HG02884 (cell line): ENCODE measurements around the gene OASL.

Source experiments
- ATAC-seq: cut with Tn5 transposase; IDR thresholded peaks from one replicate; pipeline ENCODE4 v1.9.1; 2021; ENCODE audit warnings: mild to moderate bottlenecking, moderate library complexity; ENCODE audit not compliant: unreplicated experiment

The OASL gene

DNA sequence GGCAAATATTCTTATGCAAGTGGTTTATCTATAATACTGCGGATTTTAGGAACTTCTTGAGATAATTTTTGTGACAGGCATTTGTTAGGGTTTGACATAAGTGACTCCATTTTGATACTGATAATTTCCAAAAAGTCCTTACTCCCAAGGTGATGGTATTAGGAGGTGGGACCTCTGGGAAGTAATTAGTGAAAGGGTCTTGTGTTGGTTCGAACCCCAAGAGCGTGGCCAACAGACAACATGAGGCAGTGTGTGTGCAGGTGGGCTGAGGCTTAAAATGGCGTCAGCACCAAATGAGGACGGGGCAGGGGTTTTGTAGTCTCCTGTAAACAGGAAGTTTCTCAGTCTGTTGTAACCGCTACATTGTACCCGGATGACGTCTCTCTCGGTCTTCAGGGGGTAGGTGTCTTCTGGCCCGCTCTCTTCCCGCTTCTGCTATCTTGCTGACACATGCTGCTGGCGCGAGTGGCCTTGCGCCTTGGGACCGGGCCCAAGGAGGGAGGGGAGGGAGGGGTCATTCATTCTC lies 21.0 kb downstream of the OASL start:
- no peak for ATAC-seq

DNA sequence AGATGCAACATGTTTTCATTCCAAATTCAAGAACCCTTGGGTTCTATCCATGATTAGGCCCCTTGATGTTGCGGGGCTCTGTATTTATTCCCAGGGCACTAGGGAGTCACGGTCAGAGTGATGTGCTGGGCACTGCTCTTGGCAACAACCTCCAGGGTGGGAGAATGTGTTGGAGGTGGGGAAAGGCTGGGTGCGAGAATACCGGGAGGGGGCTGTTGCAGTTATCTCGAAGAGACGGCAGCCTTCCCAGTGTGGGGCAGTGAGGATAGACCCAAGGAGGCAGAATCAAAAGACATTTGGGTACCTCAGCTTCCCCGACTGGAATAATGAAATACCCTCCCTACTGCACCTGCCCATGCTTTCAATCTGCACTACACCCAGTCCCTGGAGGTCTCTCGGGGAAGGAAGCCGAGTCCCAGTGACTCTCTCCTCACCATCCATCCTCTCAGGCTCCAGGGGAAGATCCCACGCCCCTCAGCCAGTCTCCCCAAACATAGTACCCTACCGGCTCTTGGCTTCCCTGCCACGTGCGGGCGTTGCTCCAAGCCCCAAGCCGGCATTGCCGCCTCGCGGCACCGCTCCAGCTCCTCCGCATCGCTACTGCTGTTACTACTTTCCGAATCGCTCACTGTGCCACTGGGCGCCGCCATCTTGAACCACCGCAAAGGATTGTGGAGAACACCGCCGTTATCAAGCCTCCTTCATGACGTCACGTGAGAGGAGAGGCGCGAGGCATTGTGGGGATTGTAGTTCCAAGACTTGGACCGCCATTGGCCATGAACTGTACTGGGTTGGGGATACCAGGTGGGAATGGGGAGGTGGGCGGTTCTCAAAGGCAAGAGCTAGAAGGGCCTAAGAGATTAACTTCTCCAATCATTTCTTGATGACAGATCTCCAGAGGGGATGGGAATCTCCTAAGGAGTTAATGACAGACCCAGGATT lies 22.9 kb downstream of the OASL start, which contains the start of gene C12orf43:
TSS of gene C12orf43 (minus strand) at position 663 of the 942 bp plus-strand sequence. CDS start at position 650, 13 bp downstream.
- ATAC-seq, result peak; percentile 97

DNA sequence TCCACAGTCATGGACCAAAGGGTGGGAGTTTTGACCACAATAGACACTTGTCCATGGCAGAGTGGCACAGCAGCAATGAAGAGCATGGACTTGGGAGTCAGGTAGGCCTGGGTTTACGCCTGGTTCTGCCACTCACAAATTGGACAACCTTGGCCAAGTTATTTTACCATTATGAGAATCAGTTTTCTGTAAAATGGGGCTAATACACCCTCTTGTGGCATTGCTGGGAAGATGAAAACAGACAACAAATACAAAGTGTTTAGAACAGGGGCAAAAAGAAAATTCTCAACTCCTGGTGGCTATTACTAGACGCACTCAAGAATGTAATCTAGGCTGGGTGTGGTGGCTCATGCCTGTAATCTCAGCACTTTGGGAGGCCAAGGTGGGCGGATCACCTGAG lies 25.3 kb downstream of the OASL start:
- ATAC-seq, result no peak

DNA sequence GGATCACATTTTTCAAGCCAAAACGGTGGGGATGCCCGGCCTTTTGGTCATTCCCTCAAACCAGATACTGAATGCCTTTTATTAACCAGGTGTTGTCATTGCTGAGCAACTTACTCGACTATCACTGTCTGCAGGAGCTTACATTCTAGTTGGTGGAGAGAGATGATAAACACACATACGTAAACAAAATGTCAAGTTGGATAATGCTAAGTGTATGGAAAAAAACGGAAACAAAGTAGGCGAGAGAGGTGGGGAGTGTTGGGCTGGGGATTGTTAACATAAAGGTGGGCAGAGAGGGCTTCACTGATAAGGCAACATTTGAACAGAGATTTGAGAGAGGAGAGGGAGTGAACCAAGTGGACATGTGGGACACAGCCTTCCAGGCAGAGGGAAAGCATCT lies 27.2 kb downstream of the OASL start:
- no peak for ATAC-seq

DNA sequence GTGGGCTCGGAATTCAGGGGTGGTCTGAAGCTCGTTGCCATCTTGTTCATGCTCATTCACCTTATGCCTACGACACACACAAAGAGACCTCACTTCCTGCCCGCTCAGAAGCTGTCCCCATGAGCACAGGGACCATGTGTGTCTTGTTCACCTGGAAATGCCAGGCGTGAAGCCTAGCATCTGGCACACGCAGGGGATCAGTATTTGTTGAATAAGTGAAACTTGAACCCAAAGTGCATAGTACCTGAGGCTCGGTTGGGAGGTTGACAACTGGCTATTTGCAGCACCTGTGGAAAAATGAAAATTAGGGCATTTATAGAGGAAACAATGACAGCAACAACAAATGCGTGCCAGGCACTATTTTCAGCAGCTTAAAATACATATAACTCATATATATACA lies 28.2 kb downstream of the OASL start:
- no peak for ATAC-seq

DNA sequence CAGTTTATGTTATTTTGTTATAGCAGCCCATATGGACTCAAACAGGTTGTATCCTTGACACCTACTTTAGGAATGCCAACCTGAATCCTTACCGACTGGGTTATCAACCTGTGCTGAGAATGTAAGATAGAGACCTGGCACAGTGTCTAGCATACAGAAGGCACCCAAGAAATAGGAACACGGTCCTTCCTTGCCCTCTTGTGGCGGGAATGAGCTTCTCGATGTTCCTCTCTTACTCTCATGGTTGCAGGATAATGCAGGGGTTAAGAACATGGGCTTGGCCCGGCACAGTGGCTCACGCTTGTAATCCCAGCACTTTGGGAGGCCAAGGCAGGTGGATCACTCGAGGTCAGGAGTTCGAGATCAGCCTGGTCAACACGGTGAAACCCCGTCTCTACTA lies 29.3 kb downstream of the OASL start:
- ATAC-seq, result no peak

DNA sequence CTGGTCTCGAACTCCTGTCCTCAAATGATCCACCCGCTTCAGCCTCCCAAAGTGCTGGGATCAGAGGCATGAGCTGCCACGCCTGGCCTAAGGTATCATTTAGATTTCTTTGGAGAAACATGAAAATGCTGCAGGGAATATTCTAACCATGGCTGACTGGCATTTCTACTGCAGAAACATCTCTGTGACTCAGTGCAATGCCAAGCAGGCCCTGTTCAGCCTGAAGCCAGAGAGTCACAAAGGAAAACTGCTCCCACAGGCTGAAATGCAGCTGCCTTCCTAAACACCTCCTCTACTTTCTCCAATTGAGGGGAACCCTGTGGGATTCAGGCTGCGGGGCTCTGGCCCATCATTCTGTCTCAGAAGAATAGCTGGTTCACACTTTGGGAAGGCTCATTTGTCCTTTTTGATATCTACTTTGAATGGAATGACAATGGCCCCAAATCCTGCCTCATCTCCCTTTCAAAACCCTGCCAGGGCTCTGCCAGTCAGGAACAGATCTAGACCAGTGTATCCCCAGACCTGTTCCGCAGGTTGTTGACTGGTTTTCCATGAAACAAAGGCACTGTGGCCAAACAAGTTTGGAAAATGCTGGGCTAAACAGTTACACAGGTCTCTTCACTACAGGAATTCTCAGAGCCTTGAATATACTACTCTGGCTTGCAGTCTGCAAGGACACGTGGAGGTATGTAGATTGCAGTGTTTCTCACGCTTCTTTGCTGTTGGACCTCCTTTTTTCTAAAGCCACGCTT lies 30.5 kb downstream of the OASL start:
- ATAC-seq, result no peak

DNA sequence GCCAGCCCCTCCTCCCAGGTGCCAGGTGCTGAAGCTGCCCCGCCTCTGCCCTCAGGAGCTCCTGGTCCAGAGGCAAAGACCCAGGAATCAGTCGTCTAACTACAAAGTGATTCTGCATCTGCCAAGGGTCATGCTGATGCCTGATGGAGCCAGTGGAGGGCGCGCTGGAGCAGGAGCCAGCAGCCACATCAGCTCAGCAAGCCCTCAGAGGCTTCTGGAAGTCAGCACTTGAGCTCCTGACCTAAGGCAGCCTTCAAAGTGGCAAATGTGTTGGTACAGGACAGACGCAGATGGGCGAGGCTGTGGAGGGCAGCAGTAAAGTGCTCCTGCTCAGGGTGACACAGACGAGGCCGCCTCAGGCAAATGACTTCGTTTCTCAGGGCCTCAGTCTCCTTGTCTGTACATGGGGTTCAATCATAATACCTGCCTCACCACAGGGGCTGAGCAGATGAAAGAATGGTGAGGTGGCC lies 33.7 kb downstream of the OASL start:
- no peak for ATAC-seq

DNA sequence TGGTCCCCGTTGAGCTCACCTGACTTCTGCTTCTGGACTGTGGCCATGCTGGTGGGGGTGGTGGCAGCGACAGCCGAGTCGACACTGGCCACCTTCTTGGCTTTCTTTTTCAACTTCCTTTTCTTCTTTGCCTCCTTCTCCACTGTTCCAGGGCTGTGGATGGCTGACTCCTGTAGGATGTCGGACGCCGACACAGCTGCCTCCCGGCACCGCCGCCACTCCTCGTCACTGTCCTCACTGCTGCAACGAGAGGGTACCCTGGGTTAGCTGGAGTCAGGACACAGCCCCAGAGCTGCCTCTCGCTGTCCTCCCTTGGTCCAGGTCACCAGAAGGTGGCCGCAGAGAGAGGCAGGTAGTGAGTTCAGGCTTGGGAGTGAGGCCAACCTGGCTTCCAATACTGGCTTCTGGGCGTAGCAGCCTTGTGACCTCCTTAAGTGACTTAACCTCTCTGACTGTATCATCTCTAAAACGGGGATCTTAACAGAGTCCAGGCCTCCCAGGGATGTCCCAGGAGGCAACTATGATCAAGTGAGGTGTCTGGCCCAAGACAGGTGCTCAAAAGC lies 34.7 kb downstream of the OASL start:
- ATAC-seq, result no peak

DNA sequence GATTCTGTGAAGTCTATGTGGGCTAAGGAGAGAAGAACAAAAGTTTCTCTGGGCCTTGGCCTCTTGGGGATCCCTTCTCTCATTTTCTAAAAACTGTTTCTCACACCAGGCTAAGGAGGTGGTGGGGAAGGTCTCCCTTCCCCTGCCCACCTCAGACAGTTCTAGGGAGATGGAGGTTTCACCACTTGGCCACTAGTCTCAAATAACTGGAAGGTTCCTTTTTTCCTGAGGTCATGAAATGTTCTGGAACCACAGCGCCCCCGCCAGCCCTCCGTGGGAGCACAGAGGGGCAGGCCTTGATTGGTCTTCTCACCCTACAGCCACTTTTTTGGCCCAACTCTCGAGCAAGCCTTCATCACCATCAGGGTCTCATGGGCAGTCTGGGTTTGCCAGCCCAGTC lies 35.4 kb downstream of the OASL start:
- no peak for ATAC-seq

DNA sequence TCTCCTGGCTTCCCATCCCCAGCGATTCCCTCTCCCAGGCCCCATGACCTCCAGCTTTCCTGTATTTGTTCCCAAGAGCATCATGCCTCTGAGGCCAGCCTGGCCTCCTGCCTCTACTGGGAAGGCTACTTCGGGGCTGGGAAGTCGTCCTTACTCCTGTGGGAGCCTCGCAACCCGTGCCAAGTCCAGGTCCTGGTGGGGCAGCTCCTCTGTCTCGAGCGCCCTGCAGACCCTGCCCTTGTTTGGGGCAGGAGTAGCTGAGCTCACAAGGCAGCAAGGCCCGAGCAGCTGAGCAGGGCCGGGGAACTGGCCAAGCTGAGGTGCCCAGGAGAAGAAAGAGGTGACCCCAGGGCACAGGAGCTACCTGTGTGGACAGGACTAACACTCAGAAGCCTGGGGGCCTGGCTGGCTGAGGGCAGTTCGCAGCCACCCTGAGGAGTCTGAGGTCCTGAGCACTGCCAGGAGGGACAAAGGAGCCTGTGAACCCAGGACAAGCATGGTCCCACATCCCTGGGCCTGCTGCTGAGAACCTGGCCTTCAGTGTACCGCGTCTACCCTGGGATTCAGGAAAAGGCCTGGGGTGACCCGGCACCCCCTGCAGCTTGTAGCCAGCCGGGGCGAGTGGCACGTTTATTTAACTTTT lies 37.1 kb downstream of the OASL start:
- ATAC-seq, result no peak

DNA sequence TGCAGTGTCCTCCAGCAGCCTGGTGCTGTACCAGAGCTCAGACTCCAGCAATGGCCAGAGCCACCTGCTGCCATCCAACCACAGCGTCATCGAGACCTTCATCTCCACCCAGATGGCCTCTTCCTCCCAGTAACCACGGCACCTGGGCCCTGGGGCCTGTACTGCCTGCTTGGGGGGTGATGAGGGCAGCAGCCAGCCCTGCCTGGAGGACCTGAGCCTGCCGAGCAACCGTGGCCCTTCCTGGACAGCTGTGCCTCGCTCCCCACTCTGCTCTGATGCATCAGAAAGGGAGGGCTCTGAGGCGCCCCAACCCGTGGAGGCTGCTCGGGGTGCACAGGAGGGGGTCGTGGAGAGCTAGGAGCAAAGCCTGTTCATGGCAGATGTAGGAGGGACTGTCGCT lies 38.0 kb downstream of the OASL start:
- ATAC-seq, result no peak

DNA sequence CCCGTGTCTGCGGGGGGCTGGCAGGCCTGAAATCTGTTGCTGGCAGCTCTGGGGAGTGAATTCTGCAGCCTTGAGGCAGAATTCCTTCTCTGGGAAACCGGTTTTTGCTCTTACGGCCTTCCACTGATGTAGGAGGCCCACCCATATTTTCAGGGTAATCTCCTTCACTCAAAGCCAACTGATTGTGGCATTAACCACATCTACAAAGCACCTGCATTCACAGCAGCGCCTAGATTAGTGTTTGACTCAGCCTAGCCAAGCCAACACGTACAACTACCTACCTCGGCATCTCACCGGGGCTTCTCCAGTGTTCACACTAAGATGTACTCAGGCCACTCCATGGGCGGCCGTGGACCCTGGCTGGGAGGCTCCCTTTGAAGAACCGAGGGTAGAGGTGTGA lies 38.5 kb downstream of the OASL start:
- ATAC-seq, result no peak

DNA sequence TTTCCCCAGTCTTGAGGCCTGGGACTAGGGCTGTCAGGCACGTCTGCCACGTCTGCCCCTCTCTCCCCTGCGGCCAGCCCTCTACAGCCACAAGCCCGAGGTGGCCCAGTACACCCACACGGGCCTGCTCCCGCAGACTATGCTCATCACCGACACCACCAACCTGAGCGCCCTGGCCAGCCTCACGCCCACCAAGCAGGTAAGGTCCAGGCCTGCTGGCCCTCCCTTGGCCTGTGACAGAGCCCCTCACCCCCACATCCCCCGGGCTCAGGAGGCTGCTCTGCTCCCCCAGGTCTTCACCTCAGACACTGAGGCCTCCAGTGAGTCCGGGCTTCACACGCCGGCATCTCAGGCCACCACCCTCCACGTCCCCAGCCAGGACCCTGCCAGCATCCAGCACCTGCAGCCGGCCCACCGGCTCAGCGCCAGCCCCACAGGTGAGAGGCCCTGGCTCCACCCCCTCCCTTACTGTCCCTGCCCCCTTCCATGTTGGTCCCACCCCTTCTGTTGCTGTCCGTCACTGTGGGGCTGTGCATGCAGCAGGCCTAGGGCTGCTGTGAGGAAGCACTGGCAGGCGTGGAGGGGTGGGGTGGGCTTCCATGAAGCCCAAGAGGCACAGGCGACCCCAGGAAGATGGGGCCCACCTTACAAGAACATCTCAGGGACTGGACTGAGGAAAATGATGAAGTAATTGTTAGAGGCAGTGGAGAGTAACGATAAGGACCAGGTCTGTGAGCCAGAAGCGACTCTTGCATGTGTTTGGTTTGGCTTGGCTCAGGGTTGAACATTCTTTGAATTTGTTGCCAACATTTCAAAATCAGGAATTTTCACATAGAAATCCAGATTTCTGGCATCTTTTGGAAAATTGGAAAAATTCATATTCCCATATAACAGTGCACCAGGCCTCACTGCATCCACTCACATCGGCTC lies 39.6 kb downstream of the OASL start:
- no peak for ATAC-seq

DNA sequence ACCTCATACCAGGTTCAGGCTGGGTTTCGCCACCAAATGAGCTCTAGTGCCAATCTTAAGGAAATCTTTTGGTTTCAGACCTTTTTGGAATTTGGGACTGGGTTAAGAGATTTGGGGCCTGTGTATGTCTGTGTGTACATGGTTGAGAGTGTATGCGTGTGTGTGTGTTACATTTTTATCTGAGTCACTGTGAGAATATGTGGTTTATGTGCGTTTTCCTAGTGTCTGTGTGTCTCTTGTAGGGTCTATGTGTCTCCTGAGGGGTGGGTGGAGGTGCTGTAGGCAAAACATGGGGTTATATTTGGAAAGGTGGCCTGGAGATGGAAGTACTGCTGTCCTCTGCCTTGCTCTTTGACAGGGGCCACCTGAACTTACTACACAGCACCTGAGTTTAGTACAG lies 40.6 kb downstream of the OASL start:
- no peak for ATAC-seq

DNA sequence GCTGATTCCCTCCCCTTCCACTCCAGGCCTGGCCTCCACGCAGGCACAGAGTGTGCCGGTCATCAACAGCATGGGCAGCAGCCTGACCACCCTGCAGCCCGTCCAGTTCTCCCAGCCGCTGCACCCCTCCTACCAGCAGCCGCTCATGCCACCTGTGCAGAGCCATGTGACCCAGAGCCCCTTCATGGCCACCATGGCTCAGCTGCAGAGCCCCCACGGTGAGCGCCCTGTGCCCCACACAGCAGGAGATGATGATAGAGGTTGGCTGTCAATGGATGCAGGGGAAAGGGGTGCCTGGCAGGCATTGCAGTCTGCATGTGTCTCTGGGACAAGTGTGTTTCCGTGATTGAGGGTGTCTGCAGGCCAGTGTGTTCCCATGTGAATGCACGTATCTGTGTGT lies 41.6 kb downstream of the OASL start:
- no peak for ATAC-seq

DNA sequence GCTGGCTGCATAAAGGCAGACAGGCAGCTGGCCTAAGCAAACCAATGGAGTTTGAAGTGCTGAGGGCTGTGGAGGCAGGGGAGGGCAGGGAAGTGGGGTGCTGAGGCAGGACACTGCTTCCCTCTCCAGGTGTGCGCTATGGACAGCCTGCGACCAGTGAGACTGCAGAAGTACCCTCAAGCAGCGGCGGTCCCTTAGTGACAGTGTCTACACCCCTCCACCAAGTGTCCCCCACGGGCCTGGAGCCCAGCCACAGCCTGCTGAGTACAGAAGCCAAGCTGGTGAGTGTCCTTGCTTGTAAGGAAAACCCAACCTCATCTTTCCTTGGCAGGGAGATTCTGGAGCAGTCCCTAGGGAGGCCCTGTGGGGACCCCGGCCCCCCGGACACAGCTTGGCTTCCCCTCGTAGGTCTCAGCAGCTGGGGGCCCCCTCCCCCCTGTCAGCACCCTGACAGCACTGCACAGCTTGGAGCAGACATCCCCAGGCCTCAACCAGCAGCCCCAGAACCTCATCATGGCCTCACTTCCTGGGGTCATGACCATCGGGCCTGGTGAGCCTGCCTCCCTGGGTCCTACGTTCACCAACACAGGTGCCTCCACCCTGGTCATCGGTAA lies 42.8 kb downstream of the OASL start:
- ATAC-seq, result no peak

DNA sequence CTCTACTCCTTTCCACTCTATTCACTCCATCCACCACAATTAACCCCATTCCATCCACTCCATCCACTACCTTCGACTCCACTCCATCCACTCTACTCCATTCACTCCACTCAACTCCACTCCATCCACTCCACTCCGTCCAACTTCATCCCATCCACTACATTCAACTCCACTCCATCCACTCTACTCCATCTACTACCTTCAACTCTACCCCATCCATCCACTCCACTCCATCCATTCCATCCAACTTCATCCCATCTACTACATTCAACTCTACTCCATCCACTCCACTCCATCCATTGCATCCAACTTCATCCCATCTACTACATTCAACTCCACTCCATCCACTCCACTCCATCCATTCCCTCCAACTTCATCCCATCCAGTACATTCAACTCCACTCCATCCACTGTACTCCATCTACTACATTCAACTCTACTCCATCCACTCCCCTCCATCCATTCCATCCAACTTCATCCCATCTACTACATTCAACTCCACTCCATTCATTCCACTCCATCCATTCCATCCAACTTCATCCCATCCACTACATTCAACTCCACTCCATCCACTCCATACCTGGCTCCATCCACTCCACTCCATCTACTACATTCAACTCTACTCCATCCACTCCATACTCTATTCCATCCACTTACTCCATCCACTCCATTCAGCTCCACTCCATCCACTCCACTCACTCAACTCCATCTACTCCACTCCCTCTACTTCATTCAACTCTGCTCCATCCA lies 44.3 kb downstream of the OASL start:
- ATAC-seq, result no peak

DNA sequence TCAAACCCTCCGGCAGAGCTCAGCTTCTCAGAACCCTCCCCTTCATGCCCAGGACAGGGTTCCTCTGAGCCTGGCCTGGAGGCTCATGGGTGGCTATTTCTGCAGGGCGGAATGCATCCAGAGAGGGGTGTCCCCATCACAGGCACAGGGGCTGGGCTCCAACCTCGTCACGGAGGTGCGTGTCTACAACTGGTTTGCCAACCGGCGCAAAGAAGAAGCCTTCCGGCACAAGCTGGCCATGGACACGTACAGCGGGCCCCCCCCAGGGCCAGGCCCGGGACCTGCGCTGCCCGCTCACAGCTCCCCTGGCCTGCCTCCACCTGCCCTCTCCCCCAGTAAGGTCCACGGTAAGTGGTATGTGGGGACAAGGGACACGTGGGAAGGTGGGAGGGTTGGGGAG lies 45.0 kb downstream of the OASL start:
- ATAC-seq, result no peak
